ENCODE measurements around the gene DDX51. TPM values are rescaled to one million over a fixed set of nuclear protein-coding genes. Genes with fewer than 3 reads are reported as not detected.
"Not testable (repeated sequence)": the region's sequence is repeated elsewhere in the genome, so short reads cannot be mapped to it uniquely, and the experiment has no call there.

The DDX51 gene
- total RNA-seq, 1 experiment from 2014 or later = 26.7 TPM

- intact Hi-C loops (cut with micrococcal nuclease) = no loop called here
- Histone ChIP-seq H3K4me2 (ENCODE audit: low read length) (no peak overlapping the region), H3K27me3 (ENCODE audit: low read length) (no peaks in the 10 kb centered on the region), H3K9ac (ENCODE audit: low read length) (no peak overlapping the region), H3K4me1 (ENCODE audit: insufficient read depth, low read length) (0 out of 2 replicates have a peak, but pooled peaks cover under 1% of the 10 kb centered on the region), H4K20me1 (ENCODE audit: low read length) (no peaks in the 10 kb centered on the region), H3K9me2 (replicated peaks; ENCODE audit: low read length) (no peaks in the 10 kb centered on the region), H3K79me2 (ENCODE audit: low read length) (peaks cover 26% of the 10 kb centered on the region), H2AFZ (ENCODE audit: low read length) (no peak overlapping the region), H3F3A (ENCODE audit: low read length, unreplicated experiment) (no peaks in the 10 kb centered on the region), H3K9me3 (ENCODE audit: low read length) (no peaks in the 10 kb centered on the region), H3K36me3 (ENCODE audit: low read depth, low read length) (peaks cover 18% of the 10 kb centered on the region), H3K4me3 (ENCODE audit: low read length) (no peak overlapping the region), H3K27ac (ENCODE audit: low read length) (no peak overlapping the region)
- ATAC-seq (no peak), DNase-seq (no peak)
- CTCF ChIA-PET = no interaction called here
- BruUV-seq (replicated peaks) = no TSS peak
- POLR2A ChIA-PET (ENCODE audit: unreplicated experiment) = no interaction called here
- TF ChIP-seq CTCF (conservative IDR thresholded peaks at IDR 0.05; ENCODE audit: low read depth, low read length) (no peak), EZH2 (IDR thresholded peaks at IDR 0.05; ENCODE audit: low read length, unreplicated experiment) (no peak), EZH2phosphoT487 (IDR thresholded peaks at IDR 0.05; ENCODE audit: borderline replicate concordance, low read length) (no peak)
Observed at GRCh38 chr12:132150780-132151144, 6.6 kb upstream of the DDX51 start.

DNA sequence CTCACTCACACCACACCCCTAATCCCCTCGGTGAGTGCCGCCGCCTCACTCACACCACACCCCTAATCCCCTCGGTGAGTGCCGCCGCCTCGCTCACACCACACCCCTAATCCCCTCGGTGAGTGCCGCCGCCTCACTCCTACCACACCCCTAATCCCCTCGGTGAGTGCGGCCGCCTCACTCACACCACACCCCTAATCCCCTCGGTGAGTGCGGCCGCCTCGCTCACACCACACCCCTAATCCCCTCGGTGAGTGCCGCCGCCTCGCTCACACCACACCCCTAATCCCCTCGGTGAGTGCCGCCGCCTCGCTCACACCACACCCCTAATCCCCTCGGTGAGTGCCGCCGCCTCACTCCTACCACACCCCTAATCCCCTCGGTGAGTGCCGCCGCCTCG lies 5.4 kb upstream of the DDX51 start:
- H3K9me2 ChIP-seq (replicated peaks; ENCODE audit: low read length); H3K27me3 ChIP-seq (ENCODE audit: low read length); DNase-seq; CTCF ChIA-PET; H3K4me2 ChIP-seq (ENCODE audit: low read length); POLR2A ChIA-PET (ENCODE audit: unreplicated experiment); H3K9me3 ChIP-seq (ENCODE audit: low read length); intact Hi-C loops (cut with micrococcal nuclease); BruUV-seq (replicated peaks); H3K27ac ChIP-seq (ENCODE audit: low read length); ATAC-seq; H3K9ac ChIP-seq (ENCODE audit: low read length); H3K4me3 ChIP-seq (ENCODE audit: low read length); H3K4me1 ChIP-seq (ENCODE audit: insufficient read depth, low read length); H2AFZ ChIP-seq (ENCODE audit: low read length); H3F3A ChIP-seq (ENCODE audit: low read length, unreplicated experiment); H4K20me1 ChIP-seq (ENCODE audit: low read length): not testable (repeated sequence)
- Histone ChIP-seq H3K36me3 (ENCODE audit: low read depth, low read length) (peaks cover 20% of the 10 kb centered on the region), H3K79me2 (ENCODE audit: low read length) (peaks cover 38% of the 10 kb centered on the region)

GRCh38 chr12:132148368-132149045 lies 4.4 kb upstream of the DDX51 start:
- Histone ChIP-seq H4K20me1 (ENCODE audit: low read length) (no peaks in the 10 kb centered on the region), H3K4me3 (ENCODE audit: low read length) (no peak overlapping the region), H3K36me3 (ENCODE audit: low read depth, low read length) (peaks cover 20% of the 10 kb centered on the region), H3K27me3 (ENCODE audit: low read length) (no peaks in the 10 kb centered on the region), H2AFZ (ENCODE audit: low read length) (no peak overlapping the region), H3K79me2 (ENCODE audit: low read length) (peaks cover 44% of the 10 kb centered on the region), H3K4me1 (ENCODE audit: insufficient read depth, low read length) (peaks cover 10% of the 10 kb centered on the region; the same call in 1 of the 2 replicates), H3F3A (ENCODE audit: low read length, unreplicated experiment) (no peaks in the 10 kb centered on the region), H3K9ac (ENCODE audit: low read length) (no peak overlapping the region), H3K27ac (ENCODE audit: low read length) (no peak overlapping the region), H3K9me2 (replicated peaks; ENCODE audit: low read length) (no peaks in the 10 kb centered on the region), H3K4me2 (ENCODE audit: low read length) (no peak overlapping the region), H3K9me3 (ENCODE audit: low read length) (no peaks in the 10 kb centered on the region)
- POLR2A ChIA-PET (ENCODE audit: unreplicated experiment) = no interaction called here
- DNase-seq = no peak
- no TSS peak for BruUV-seq (replicated peaks)
- no peak for ATAC-seq
- intact Hi-C loops (cut with micrococcal nuclease) = no loop called here
- TF ChIP-seq CTCF (conservative IDR thresholded peaks at IDR 0.05; ENCODE audit: low read depth, low read length) (no peak), EZH2phosphoT487 (IDR thresholded peaks at IDR 0.05; ENCODE audit: borderline replicate concordance, low read length) (no peak), EZH2 (IDR thresholded peaks at IDR 0.05; ENCODE audit: low read length, unreplicated experiment) (no peak)
- CTCF ChIA-PET = no interaction called here

All from PC-3 (cell line).